ENCODE results near the gene LRTM2.
"Not testable (repeated sequence)": the region's sequence is repeated elsewhere in the genome, so short reads cannot be mapped to it uniquely, and the experiment has no call there.

Gene LRTM2

GRCh38 chr12:1812650-1813302 lies 7.6 kb upstream of the LRTM2 start:
- no peak for DNase-seq

DNA sequence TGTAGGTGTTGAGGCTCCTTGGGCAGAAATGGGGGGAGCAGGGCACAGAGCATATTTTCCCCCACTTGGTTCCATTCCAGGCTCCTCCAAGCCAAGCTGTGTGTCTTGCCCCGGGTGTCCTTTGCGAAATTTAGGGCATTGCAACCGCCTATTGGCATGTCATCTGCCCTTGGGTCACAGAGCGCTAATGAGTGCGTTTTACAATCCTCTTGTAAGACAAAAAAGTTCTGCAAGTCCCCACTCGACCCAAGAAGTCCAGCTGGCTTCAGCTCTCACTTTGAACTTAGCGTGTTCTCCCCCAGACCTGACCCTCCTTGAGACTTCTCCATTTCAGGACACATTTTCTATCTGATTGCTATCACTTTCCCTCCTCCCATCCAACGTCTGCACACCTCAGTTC lies 6.1 kb upstream of the LRTM2 start:
- no peak for DNase-seq

DNA sequence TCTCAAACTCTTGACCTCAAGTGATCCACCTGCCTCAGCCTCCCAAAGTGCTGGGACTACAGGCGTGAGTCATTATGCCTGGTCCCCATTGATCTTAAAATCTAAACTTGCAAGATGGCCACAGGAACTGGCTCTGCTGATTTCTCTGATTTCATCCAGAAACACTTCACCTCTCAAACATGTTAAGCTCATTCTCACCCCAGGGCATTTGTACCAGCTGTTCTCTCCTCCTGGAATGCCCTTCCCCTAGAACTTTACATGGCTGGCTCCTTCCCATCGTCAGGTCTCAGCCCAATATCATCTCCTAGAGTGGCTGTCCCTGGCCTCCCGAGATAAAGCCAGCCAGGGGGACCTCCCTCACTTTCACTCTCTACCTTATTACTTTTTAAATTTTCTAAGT lies 5.3 kb upstream of the LRTM2 start:
- DNase-seq = no peak

GRCh38 chr12:1815814-1816729 lies 4.3 kb upstream of the LRTM2 start:
- DNase-seq = no peak

DNA sequence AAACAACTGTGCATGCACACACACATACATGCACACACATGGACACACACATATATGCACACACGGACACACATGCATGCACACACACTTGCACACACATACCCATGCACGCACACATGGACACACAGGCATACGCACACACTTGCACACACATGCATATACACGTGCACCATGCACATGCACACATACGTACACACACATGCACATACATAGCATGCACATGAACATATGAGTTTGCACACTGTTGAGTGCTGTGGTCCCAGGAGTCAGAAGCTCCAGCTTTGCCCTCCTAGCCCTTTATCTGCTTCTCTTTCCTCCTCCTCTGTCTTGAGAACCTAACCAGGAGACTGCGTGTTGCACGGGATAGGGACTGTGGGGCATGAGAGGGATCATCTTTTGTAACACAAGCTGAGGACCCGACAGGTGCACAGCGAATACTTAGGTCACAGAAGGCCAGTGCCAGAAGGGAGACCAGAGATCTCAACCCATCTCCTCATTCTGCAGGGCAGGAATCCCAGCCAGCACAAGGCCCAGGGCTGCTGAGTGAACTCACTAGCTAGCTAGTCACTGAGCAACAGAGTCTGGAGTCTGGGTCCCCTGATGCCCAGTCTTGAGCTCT lies 3.5 kb upstream of the LRTM2 start:
- DNase-seq = no peak

GRCh38 chr12:1817928-1818327 lies 2.4 kb upstream of the LRTM2 start:
- not testable (repeated sequence) for DNase-seq

- no peak for DNase-seq
Observed at GRCh38 chr12:1819050-1819449, 1.3 kb upstream of the LRTM2 start.

GRCh38 chr12:1819571-1819970 lies 794 bp upstream of the LRTM2 start:
- DNase-seq = no peak

- no peak for DNase-seq
Observed at GRCh38 chr12:1820896-1821291, 529 bp downstream of the LRTM2 start.

DNA sequence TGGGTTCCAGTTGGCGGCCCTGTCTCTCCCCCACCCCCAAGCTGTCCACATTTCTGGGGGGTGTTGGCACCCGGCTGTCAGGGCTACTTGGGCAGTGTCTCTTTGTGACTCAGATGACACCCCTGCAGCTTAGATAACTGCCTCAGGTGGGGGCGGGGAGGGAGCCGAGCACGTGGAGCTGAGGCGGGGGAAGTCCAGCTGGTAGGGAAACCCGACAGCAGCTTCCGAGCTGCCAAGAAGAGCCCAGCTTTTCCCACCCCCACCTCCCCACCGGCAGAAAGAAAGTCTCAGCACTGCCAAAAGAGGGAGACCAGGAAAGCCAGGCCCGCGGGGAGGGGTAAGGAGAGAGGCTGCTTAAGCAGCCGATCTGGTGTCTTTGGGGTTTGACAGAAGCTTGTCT lies 1.4 kb downstream of the LRTM2 start:
- no peak for DNase-seq

DNA sequence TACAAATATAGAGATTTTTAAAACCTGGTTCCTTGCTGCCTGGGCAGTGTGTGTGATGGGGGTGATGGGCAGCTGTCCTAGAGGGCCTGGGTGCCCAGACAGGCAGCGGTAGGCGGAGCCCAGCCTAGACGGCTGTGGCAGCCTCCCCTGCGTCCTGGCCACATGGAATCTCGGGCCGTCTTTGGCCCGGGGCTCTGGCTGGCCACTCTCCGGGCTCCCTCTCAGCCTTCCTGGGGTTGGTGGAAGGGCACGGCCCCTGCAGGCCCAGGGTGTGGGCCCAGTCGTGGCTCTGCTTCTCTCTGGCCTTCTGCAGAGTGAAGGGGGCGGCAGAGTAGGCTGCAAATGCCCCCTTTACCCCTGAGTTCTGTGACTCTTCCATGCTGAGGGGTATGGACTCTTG lies 2.3 kb downstream of the LRTM2 start:
- DNase-seq = no peak

- no peak for DNase-seq
Observed at GRCh38 chr12:1823237-1823636, 2.9 kb downstream of the LRTM2 start.

GRCh38 chr12:1825382-1826102 lies 5.2 kb downstream of the LRTM2 start:
- DNase-seq = no peak

DNA sequence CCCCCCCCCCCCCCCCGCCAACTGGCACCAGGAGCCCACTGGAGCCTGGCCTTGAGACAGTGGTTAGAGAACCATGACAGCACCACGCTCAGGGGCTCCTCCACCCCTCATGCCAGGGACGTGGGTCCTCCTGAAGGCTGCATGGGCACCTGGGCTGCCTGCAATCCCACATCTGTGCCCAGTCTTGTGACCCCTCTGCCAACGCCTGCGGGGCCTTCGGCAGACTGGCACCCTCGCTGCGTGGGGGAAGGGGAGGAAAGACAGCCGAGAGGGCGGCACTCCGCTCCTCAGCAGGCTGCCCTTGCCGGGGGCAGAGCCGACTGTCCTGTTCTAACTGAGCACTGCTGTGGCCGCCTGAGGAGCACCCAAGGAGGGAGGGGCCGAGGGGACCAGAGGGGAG lies 6.0 kb downstream of the LRTM2 start:
- DNase-seq = no peak

- DNase-seq = no peak
Observed at GRCh38 chr12:1826867-1827705, 6.7 kb downstream of the LRTM2 start.

DNA sequence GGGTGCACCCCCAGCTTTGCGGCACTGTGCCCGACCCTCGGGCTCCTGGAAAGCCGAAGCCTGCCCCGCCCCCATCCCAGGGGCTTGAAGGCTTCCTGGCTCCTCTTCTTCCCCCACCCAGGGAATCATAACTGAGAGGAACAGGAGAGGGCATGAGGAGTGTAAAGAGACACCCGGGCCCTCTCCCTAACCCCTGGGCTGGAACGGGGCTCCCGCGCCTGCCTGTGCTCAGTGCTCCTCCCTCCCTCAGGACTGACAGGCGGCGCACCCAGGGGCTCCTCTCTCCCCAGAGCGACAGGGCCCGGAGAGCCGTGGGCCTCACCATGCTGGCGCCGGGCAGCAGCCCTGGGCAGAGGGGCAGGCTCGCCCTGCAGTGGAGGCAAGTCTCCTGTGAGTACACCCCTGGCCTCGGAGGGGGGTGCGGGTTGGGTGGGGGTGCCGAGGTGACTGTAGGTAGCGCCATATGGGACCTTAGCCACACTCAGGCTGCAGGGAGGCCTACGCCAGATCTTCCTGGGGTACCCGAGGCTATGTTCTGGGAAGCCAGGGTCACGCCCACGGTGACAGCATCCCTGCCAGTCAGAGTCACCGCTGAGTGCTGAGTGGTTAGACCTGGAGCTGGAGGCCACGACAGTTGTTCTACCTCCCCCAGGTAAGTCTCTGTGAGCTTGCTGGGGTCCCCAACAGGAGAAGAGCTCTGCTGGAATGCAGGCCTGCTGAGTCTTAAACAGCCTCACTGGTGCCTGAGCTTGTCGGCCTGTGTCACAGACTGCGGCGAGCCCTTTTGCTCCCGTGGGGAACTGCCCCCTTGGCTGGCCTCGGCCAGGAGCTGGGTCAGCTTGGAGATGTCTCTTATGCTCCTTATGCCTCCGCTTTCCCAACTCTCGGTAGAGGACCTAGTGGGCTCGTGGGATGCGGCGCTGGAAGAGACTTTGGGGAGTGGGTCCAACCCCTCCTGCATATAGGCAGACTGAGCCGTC lies 7.8 kb downstream of the LRTM2 start:
- DNase-seq = no peak

GRCh38 chr12:1828856-1829255 lies 8.5 kb downstream of the LRTM2 start:
- DNase-seq = no peak

DNA sequence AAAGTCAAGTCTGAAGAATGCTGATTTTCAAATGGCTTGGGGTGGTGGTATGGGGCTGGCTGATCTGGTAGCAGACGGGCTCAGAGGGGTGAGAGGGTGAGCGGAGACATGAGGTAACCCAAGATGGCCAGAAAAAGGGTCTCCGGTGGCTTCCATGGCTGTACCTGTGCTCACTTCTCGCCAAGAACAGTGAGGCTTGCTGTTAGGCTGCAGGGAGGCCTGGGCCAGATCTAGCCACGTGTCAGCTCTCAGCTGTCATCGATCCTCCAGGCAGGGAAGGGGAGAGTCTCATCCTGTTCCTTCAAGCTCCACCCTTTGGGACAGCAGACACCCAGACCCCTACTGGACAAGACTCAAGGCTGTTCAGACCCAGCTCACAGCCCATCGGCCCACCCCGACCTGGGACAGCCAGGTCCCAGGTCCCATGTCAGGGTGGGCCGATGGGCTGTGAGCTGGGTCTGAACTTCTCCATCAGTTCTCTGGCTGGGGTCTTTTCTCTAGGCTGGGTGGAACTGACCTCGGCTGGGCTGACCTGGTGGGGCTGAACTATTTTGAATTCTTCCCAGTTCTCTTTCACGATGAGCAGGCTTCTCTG lies 9.0 kb downstream of the LRTM2 start:
- DNase-seq = no peak

- no peak for DNase-seq
Observed at GRCh38 chr12:1830401-1830845, 10.1 kb downstream of the LRTM2 start.

All from DMS 273 treated with DMSO at 0.1 percent for 48 hours (cell line).